GM12878 (cell line): ENCODE measurements around the gene GRM7. TPM values are rescaled to one million over a fixed set of nuclear protein-coding genes. Genes with fewer than 3 reads are reported as not detected.

Source experiments
- ATAC-seq: fragments of 200-7000 bp; cut with Tn5 transposase; 3 replicates; pipeline ENCODE4 v1.9.1; 2020; ENCODE audit warnings: mild to moderate bottlenecking, moderate library complexity
- BruUV-seq: library from RNA; stranded (reverse); fragments of 400-500 nt; replicated peaks from 2 replicates; lab custom pipeline; 2021; lab: Mats Ljungman, UMichigan
- CTCF ChIA-PET: fragments of 300-600 bp; sonication (Branson Sonifier 250); formaldehyde crosslinking; extraction: SDS; loops from one replicate; lab custom pipeline; 2021; ENCODE audit warnings: inconsistent platforms; lab: Yijun Ruan, JAX
- POLR2A ChIA-PET: fragments of 350-600 bp; formaldehyde crosslinking; extraction: SDS; loops from one replicate; lab custom pipeline; 2021; ENCODE audit warnings: inconsistent platforms; lab: Charles Lee
- RAD21 ChIA-PET: fragments of 300-600 bp; sonication (Branson Sonifier 250); formaldehyde crosslinking; loops from one replicate; lab custom pipeline; 2023; ENCODE audit warnings: antibody characterized with exemption; ENCODE audit not compliant: unreplicated experiment; lab: Charles Lee
- SMC1A ChIA-PET: fragments of 300-600 bp; sonication (Branson Sonifier 250); formaldehyde crosslinking; loops from one replicate; lab custom pipeline; 2023; ENCODE audit not compliant: unreplicated experiment, uncharacterized antibody; lab: Charles Lee
- DNase-seq: peaks from one replicate; pipeline ENCODE4 v3.0.0-alpha.2; 2011; ENCODE audit warnings: low read depth, low spot score
- FAIRE-seq: peaks from 3 replicates; lab custom pipeline; 2011; peaks lifted over from hg19 to GRCh38; lab: Jason Lieb, UNC
- H2AFZ ChIP-seq: 2 replicates; pipeline ENCODE4 v1.6.0; 2011; ENCODE audit warnings: low read depth, low read length, control low read depth; ENCODE audit not compliant: control insufficient read depth
- H3K27ac ChIP-seq: 2 replicates; pipeline ENCODE4 v1.5.1; 2011; ENCODE audit warnings: control low read depth; ENCODE audit not compliant: control insufficient read depth, insufficient read depth
- H3K27me3 ChIP-seq, 2 experiments: replicated peaks in 1 of 2; 2 replicates each; pipeline versions ENCODE4 v1.6.0 to v1.6.1; 2011; ENCODE audit warnings: low read length in 1 of 2; ENCODE audit not compliant: control insufficient read depth in 2 of 2, insufficient read depth in 2 of 2
- H3K36me3 ChIP-seq, 2 experiments: 2 replicates each; pipeline ENCODE4 v1.5.1; 2011; ENCODE audit warnings: low read length in 1 of 2; ENCODE audit not compliant: control insufficient read depth in 2 of 2, insufficient read depth in 2 of 2
- H3K4me1 ChIP-seq: 2 replicates; pipeline ENCODE4 v1.6.1; 2011; ENCODE audit warnings: mild to moderate bottlenecking, low read length, moderate library complexity, mixed read lengths; ENCODE audit not compliant: control insufficient read depth, insufficient read depth
- H3K4me2 ChIP-seq: 2 replicates; pipeline ENCODE4 v1.6.0; 2011; ENCODE audit warnings: control low read depth; ENCODE audit not compliant: control insufficient read depth, insufficient read depth
- H3K4me3 ChIP-seq: fragments of 200-600 bp; sonication (generic); 2 replicates; pipeline ENCODE4 v1.5.1; 2016
- H3K79me2 ChIP-seq: 2 replicates; pipeline ENCODE4 v1.6.0; 2011; ENCODE audit warnings: low read length; ENCODE audit not compliant: control insufficient read depth, insufficient read depth
- H3K9ac ChIP-seq: 2 replicates; pipeline ENCODE4 v1.8.0; 2011; ENCODE audit warnings: low read length, control low read depth, mixed read lengths; ENCODE audit not compliant: control insufficient read depth, insufficient read depth
- H3K9me3 ChIP-seq: replicated peaks from 3 replicates; pipeline ENCODE4 v1.5.1; 2011; ENCODE audit warnings: mild to moderate bottlenecking, low read length; ENCODE audit not compliant: control insufficient read depth, insufficient read depth
- H4K20me1 ChIP-seq: 2 replicates; pipeline ENCODE4 v1.6.0; 2011; ENCODE audit not compliant: control insufficient read depth, insufficient read depth
- BACH1 ChIP-seq: fragments of 450-650 bp; IDR thresholded peaks from 2 replicates; pipeline ENCODE4 v1.6.1; 2017; ENCODE audit warnings: mild to moderate bottlenecking, borderline replicate concordance
- CHD2 ChIP-seq: IDR thresholded peaks from 2 replicates; pipeline ENCODE4 v1.6.1; 2011; ENCODE audit warnings: low read depth, low read length, improper control_type of control experiment, borderline replicate concordance
- ESRRA ChIP-seq: IDR thresholded peaks from 2 replicates; pipeline ENCODE4 v1.6.1; 2012; ENCODE audit warnings: mild to moderate bottlenecking, low read length, improper control_type of control experiment
- EZH2 ChIP-seq: IDR thresholded peaks from 2 replicates; pipeline ENCODE4 v1.6.1; 2012; ENCODE audit warnings: low read depth, mild to moderate bottlenecking, control low read depth, inconsistent platforms, low read length, borderline replicate concordance; ENCODE audit not compliant: control insufficient read depth
- GATAD2B ChIP-seq: fragments of 450-650 bp; conservative IDR thresholded peaks from 2 replicates; pipeline ENCODE4 v1.6.1; 2017; ENCODE audit warnings: low read depth, mild to moderate bottlenecking, moderate library complexity
- IKZF1 ChIP-seq: fragments of 450-650 bp; conservative IDR thresholded peaks from 2 replicates; pipeline ENCODE4 v1.6.1; 2017; ENCODE audit warnings: antibody characterized with exemption, mild to moderate bottlenecking
- KDM1A ChIP-seq: fragments of 200-600 bp; sonication (generic); IDR thresholded peaks from 2 replicates; pipeline ENCODE4 v1.6.1; 2016; ENCODE audit warnings: borderline replicate concordance
- MXI1 ChIP-seq: fragments of 150-350 bp; IDR thresholded peaks from 2 replicates; pipeline ENCODE4 v1.6.1; 2011; ENCODE audit warnings: low read depth, mild to moderate bottlenecking, inconsistent platforms, low read length, improper control_type of control experiment
- NR2C1 ChIP-seq: fragments of 450-650 bp; IDR thresholded peaks from 2 replicates; pipeline ENCODE4 v1.6.1; 2017; ENCODE audit warnings: antibody characterized with exemption, mild to moderate bottlenecking, moderate library complexity
- PML ChIP-seq: IDR thresholded peaks from 2 replicates; pipeline ENCODE4 v1.6.1; 2012; ENCODE audit warnings: low read length, inconsistent platforms
- POLR2A ChIP-seq: IDR thresholded peaks from 2 replicates; pipeline ENCODE4 v1.6.1; 2011; ENCODE audit warnings: low read depth, mild to moderate bottlenecking, low read length
- STAT1 ChIP-seq: fragments of 450-650 bp; conservative IDR thresholded peaks from 2 replicates; pipeline ENCODE4 v1.6.1; 2014; ENCODE audit warnings: antibody characterized with exemption, mild to moderate bottlenecking
- STAT3 ChIP-seq: IDR thresholded peaks from 2 replicates; pipeline ENCODE4 v1.6.1; 2011; ENCODE audit warnings: low read depth, low read length, improper control_type of control experiment
- WGBS: methylation state at CpG from one replicate; pipeline ENCODE4 v1.1.6; 2016; ENCODE audit warnings: low lambda C conversion rate; ENCODE audit not compliant: insufficient replicate concordance, insufficient coverage; ENCODE audit errors: missing lambda C conversion rate; 5-methylcytosine and 5-hydroxymethylcytosine counted together
- in situ Hi-C: fragments of 300-500 bp; cut with MboI; formaldehyde crosslinking; loops from 9 replicates; pipeline ENCODE4 v1.14.3; 2018; ENCODE audit warnings: mixed read lengths
- intact Hi-C: fragments of 100-400 bp; cut with micrococcal nuclease; formaldehyde crosslinking; loops from one replicate; pipeline ENCODE4 v1.14.2; 2022; ENCODE audit not compliant: unreplicated experiment
- polyA plus RNA-seq, 11 experiments: library from polyadenylated mRNA; depleted of rRNA in 4 of 11; unstranded in 6 of 11; stranded (reverse) in 5 of 11; fragments of >200 nt; fragmentation: Nextera tagmentation in 4 of 11; fragmentation: Illumina TruSeq in 1 of 11; extraction: Ambion mirVana in 4 of 11; extraction: Trizol in 1 of 11; gene quantifications; 1 replicate in 1 of 11; 2 replicates in 10 of 11; pipeline versions ENCODE4 v1.2.1 to v1.2.3, GENCODE V29; 2011 to 2016; ENCODE audit warnings: inconsistent platforms in 2 of 11, missing spikeins in 2 of 11, low read depth in 1 of 11
- total RNA-seq, 4 experiments: library from RNA; depleted of rRNA in 3 of 4; stranded (reverse); fragments of >200 nt in 3 of 4; fragmentation: Illumina TruSeq in 1 of 4; extraction: Trizol in 1 of 4; gene quantifications; 2 replicates each; pipeline versions ENCODE4 v1.2.1 to v1.2.3, GENCODE V29; 2013 to 2021

The GRM7 gene
- total and polyA plus RNA-seq, 10 of the 15 experiments (the other 5 are each of a cell fraction or from before 2014, with no cell fraction given): not detected

DNA sequence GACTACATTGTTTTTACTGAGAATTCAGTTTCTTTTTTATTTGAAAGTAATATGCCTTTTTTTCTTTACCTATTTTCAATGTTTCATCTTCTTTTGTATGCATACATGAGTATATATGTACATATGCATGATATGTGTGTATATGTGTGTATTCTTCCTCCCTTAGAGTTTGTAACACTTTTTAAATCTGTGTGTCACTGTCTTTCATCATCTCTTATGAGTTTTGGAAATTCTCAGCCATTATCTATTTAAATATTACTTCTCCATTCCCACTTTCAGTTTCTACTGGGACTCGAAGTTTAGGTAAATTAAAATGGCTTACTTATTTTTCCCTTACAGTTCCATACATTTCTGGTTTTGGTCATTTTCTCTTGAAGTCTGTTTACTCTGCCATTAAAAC lies 754.1 kb downstream of the GRM7 start:
- intact Hi-C loops: no loop called here
- H3K4me3 ChIP-seq: no peak overlapping the region
- RAD21 ChIA-PET: no interaction called here
- H3K27ac ChIP-seq: no peak overlapping the region
- POLR2A ChIA-PET: no interaction called here
- no peak overlapping the region for H3K4me2 ChIP-seq
- H3K4me1 ChIP-seq: no peaks in the 10 kb centered on the region
- no peaks in the 10 kb centered on the region for H3K9me3 ChIP-seq
- FAIRE-seq: no peak
- H2AFZ ChIP-seq: no peak overlapping the region
- no peak overlapping the region for H3K9ac ChIP-seq
- CTCF ChIA-PET: no interaction called here
- SMC1A ChIA-PET: no interaction called here
- ATAC-seq: no peak
- DNase-seq: no peak
- TF ChIP-seq MXI1 (no peak), GATAD2B (no peak), KDM1A (no peak), STAT3 (no peak), NR2C1 (no peak), STAT1 (no peak), POLR2A (no peak), PML (no peak), CHD2 (no peak), ESRRA (no peak), BACH1 (no peak), EZH2 (no peak), IKZF1 (no peak)
- no peaks in the 10 kb centered on the region for H3K27me3 ChIP-seq
- in situ Hi-C loops: no loop called here
- no TSS peak for BruUV-seq
- 0% methylated on average over 1 of the region's 1 CpG for WGBS
- H3K79me2 ChIP-seq: no peaks in the 10 kb centered on the region
- H3K36me3 ChIP-seq: no peaks in the 10 kb centered on the region
- no peaks in the 10 kb centered on the region for H4K20me1 ChIP-seq
